ENCODE data around the gene CNIH1. TPM values are rescaled to one million over a fixed set of nuclear protein-coding genes. Genes with fewer than 3 reads are reported as not detected.
"Not testable (repeated sequence)": the region's sequence is repeated elsewhere in the genome, so short reads cannot be mapped to it uniquely, and the experiment has no call there.

The CNIH1 gene
- total and polyA plus RNA-seq, 12 donors = 24.5 to 328 (median 105) TPM

GRCh38 chr14:54387328-54387727, 53.8 kb downstream of the CNIH1 start:
- no peaks in the 10 kb centered on the region for H3K36me3 ChIP-seq (replicated peaks in 1 of 2)
- no peaks in the 10 kb centered on the region for H3K9me3 ChIP-seq (replicated peaks in 1 of 3)
- 85 to 96% (median 90%) methylated on average over 4 to 5 of the region's 5 CpGs for WGBS, 4 donors
- DNase-seq = no peak
- no peak overlapping the region for H3K27ac ChIP-seq
- TF ChIP-seq CTCF (IDR thresholded peaks at IDR 0.05) (no peak), POLR2A (IDR thresholded peaks at IDR 0.05) (no peak)
- intact Hi-C loops (cut with DNase I) = no loop called here
- H3K4me3 ChIP-seq = no peak overlapping the region
- H3K4me1 ChIP-seq (replicated peaks in 1 of 2) = no peaks in the 10 kb centered on the region
- H3K27me3 ChIP-seq = no peaks in the 10 kb centered on the region

DNA sequence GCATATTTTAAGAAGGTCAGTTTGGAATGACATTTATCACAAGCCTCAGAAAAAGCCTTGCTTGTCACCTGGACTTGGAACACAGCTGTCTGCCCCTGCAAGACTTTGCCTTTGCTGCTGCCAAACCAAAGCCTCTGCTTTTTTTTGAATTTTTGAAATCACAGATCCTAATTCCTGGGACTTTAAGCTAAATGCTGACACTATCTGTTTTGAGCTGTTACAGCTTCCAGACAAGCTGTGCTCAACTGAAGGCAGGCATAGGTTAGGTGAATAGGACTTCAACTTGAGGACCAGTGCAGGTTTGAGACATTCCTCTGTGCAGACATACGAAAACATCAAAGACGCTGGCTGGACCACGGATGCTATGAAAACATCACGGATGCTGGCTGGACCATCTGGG, 55.6 kb downstream of the CNIH1 start:
- Histone ChIP-seq H3K36me3 (replicated peaks in 1 of 2) (no peaks in the 10 kb centered on the region), H3K4me3 (no peak overlapping the region), H3K27ac (no peak overlapping the region), H3K9me3 (replicated peaks in 1 of 3) (no peaks in the 10 kb centered on the region), H3K27me3 (no peaks in the 10 kb centered on the region), H3K4me1 (replicated peaks in 1 of 2) (no peaks in the 10 kb centered on the region)
- no peak for DNase-seq
- 67 to 73% (median 71%) methylated on average over 4 of the region's 4 CpGs for WGBS, 4 donors
- TF ChIP-seq CTCF (IDR thresholded peaks at IDR 0.05) = no peak
- TF ChIP-seq POLR2A (IDR thresholded peaks at IDR 0.05) = no peak
- intact Hi-C loops (cut with DNase I) = no loop called here

DNA sequence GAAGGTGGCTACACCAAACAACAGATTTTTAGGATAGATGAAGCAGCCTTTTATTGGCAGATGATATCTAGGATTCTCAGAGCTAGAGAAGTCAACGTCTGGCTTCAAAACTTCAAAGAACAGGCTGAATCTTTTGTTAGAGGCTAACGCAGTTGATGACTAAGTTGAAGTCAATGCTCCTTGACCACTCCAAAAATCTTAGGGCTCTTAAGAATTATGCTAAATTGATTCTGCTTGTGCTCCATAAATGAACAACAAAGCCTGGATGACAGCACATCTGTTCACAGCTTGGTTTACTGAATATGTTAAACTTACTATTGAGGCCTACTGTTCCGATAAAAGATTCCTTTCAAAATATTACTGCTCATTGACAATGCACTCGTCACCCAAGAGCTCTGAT, 57.3 kb downstream of the CNIH1 start:
- WGBS, 4 donors = 84 to 96% (median 90%) methylated on average over 4 of the region's 4 CpGs
- intact Hi-C loops (cut with DNase I) = no loop called here
- Histone ChIP-seq H3K9me3 (replicated peaks in 1 of 3) (no peaks in the 10 kb centered on the region), H3K4me3 (no peak overlapping the region), H3K4me1 (replicated peaks in 1 of 2) (no peaks in the 10 kb centered on the region), H3K36me3 (replicated peaks in 1 of 2) (no peaks in the 10 kb centered on the region), H3K27ac (no peak overlapping the region), H3K27me3 (no peaks in the 10 kb centered on the region)
- no peak for TF ChIP-seq CTCF (IDR thresholded peaks at IDR 0.05)
- no peak for TF ChIP-seq POLR2A (IDR thresholded peaks at IDR 0.05)
- no peak for DNase-seq

- intact Hi-C loops (cut with DNase I) = no loop called here
- no peak overlapping the region for H3K4me3 ChIP-seq
- no peaks in the 10 kb centered on the region for H3K9me3 ChIP-seq (replicated peaks in 1 of 3)
- H3K36me3 ChIP-seq (replicated peaks in 1 of 2) = no peaks in the 10 kb centered on the region
- H3K27me3 ChIP-seq = no peaks in the 10 kb centered on the region
- no peaks in the 10 kb centered on the region for H3K4me1 ChIP-seq (replicated peaks in 1 of 2)
- TF ChIP-seq CTCF (IDR thresholded peaks at IDR 0.05) (no peak), POLR2A (IDR thresholded peaks at IDR 0.05) (no peak)
- DNase-seq = no peak
- H3K27ac ChIP-seq = no peak overlapping the region
These were observed 59.4 kb downstream of the CNIH1 start for GRCh38 chr14:54381821-54382220.

GRCh38 chr14:54380558-54380957, 60.6 kb downstream of the CNIH1 start:
- H3K9me3 ChIP-seq (replicated peaks in 1 of 3); H3K36me3 ChIP-seq (replicated peaks in 1 of 2); DNase-seq; H3K27ac ChIP-seq; intact Hi-C loops (cut with DNase I); H3K4me1 ChIP-seq (replicated peaks in 1 of 2); H3K4me3 ChIP-seq; H3K27me3 ChIP-seq: not testable (repeated sequence)
- WGBS, 4 donors = 51 to 64% (median 61%) methylated on average over 3 of the region's 3 CpGs

GRCh38 chr14:54378893-54379292, 62.3 kb downstream of the CNIH1 start:
- DNase-seq; H3K4me3 ChIP-seq; H3K9me3 ChIP-seq (replicated peaks in 1 of 3); H3K27me3 ChIP-seq; H3K4me1 ChIP-seq (replicated peaks in 1 of 2); H3K36me3 ChIP-seq (replicated peaks in 1 of 2); H3K27ac ChIP-seq; intact Hi-C loops (cut with DNase I): not testable (repeated sequence)
- WGBS, 4 donors = 76 to 78% (median 78%) methylated on average over 5 of the region's 5 CpGs
